HEK293 (cell line): ENCODE measurements around the gene MATN3.

ENCODE experiments used
- ATF2 ChIP-seq: fragments of 450-650 bp; formaldehyde crosslinking; IDR thresholded peaks from 2 replicates; pipeline ENCODE4 v1.5.1; 2016; ENCODE audit warnings: missing biosample characterization, missing genetic modification characterization, low read depth
- PRDM6 ChIP-seq: fragments of 450-650 bp; formaldehyde crosslinking; IDR thresholded peaks from 2 replicates; pipeline ENCODE4 v1.5.1; 2017; ENCODE audit warnings: missing biosample characterization, missing genetic modification characterization
- SP3 ChIP-seq: fragments of 450-650 bp; formaldehyde crosslinking; IDR thresholded peaks from 2 replicates; pipeline ENCODE4 v1.5.1; 2016; ENCODE audit warnings: missing biosample characterization, missing genetic modification characterization
- ZFP41 ChIP-seq: fragments of 450-650 bp; formaldehyde crosslinking; IDR thresholded peaks from 2 replicates; pipeline ENCODE4 v1.5.1; 2016; ENCODE audit warnings: missing biosample characterization, missing genetic modification characterization, borderline replicate concordance
- ZNF274 ChIP-seq, 2 experiments: fragments of 200-500 bp in 1 of 2; fragments of 450-650 bp in 1 of 2; sonication (Bioruptor generic) in 1 of 2; formaldehyde crosslinking in 1 of 2; IDR thresholded peaks; 2 replicates each; pipeline versions ENCODE4 v1.5.1 to v1.6.1; 2014 to 2016; ENCODE audit warnings: borderline replicate concordance in 1 of 2, inconsistent platforms in 1 of 2, low read length in 1 of 2, missing biosample characterization in 1 of 2, missing genetic modification characterization in 1 of 2
- ZNF514 ChIP-seq: fragments of 450-650 bp; formaldehyde crosslinking; IDR thresholded peaks from 2 replicates; pipeline ENCODE4 v1.5.1; 2016; ENCODE audit warnings: missing biosample characterization, missing genetic modification characterization
- TF ChIP-seq, protein P1 (sequence below): fragments of 450-650 bp; formaldehyde crosslinking; IDR thresholded peaks from 2 replicates; pipeline ENCODE4 v1.5.1; 2016; ENCODE audit warnings: missing biosample characterization, missing genetic modification characterization
- TF ChIP-seq, protein P2 (sequence below): fragments of 450-650 bp; formaldehyde crosslinking; IDR thresholded peaks from 2 replicates; pipeline ENCODE4 v1.5.1; 2016; ENCODE audit warnings: missing biosample characterization, missing genetic modification characterization

GRCh38 chr2:20008703-20009102 lies 3.8 kb downstream of the MATN3 start:
- TF ChIP-seq ZFP41 (tag by site-specific recombination) = no peak
- TF ChIP-seq, protein P1, sequence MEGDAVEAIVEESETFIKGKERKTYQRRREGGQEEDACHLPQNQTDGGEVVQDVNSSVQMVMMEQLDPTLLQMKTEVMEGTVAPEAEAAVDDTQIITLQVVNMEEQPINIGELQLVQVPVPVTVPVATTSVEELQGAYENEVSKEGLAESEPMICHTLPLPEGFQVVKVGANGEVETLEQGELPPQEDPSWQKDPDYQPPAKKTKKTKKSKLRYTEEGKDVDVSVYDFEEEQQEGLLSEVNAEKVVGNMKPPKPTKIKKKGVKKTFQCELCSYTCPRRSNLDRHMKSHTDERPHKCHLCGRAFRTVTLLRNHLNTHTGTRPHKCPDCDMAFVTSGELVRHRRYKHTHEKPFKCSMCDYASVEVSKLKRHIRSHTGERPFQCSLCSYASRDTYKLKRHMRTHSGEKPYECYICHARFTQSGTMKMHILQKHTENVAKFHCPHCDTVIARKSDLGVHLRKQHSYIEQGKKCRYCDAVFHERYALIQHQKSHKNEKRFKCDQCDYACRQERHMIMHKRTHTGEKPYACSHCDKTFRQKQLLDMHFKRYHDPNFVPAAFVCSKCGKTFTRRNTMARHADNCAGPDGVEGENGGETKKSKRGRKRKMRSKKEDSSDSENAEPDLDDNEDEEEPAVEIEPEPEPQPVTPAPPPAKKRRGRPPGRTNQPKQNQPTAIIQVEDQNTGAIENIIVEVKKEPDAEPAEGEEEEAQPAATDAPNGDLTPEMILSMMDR (tag by site-specific recombination) = no peak
- no peak for TF ChIP-seq ATF2 (tag by site-specific recombination)
- TF ChIP-seq, protein P2, sequence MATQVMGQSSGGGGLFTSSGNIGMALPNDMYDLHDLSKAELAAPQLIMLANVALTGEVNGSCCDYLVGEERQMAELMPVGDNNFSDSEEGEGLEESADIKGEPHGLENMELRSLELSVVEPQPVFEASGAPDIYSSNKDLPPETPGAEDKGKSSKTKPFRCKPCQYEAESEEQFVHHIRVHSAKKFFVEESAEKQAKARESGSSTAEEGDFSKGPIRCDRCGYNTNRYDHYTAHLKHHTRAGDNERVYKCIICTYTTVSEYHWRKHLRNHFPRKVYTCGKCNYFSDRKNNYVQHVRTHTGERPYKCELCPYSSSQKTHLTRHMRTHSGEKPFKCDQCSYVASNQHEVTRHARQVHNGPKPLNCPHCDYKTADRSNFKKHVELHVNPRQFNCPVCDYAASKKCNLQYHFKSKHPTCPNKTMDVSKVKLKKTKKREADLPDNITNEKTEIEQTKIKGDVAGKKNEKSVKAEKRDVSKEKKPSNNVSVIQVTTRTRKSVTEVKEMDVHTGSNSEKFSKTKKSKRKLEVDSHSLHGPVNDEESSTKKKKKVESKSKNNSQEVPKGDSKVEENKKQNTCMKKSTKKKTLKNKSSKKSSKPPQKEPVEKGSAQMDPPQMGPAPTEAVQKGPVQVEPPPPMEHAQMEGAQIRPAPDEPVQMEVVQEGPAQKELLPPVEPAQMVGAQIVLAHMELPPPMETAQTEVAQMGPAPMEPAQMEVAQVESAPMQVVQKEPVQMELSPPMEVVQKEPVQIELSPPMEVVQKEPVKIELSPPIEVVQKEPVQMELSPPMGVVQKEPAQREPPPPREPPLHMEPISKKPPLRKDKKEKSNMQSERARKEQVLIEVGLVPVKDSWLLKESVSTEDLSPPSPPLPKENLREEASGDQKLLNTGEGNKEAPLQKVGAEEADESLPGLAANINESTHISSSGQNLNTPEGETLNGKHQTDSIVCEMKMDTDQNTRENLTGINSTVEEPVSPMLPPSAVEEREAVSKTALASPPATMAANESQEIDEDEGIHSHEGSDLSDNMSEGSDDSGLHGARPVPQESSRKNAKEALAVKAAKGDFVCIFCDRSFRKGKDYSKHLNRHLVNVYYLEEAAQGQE (tag by site-specific recombination) = no peak
- TF ChIP-seq PRDM6 = no peak
- no peak for TF ChIP-seq SP3 (tag by site-specific recombination)
- TF ChIP-seq ZNF514 (tag by site-specific recombination) = no peak
- TF ChIP-seq ZNF274 (IDR thresholded peaks at IDR 0.05; ENCODE audit: low read length) = no peak
- no peak for TF ChIP-seq ZNF274 (tag by site-specific recombination; IDR thresholded peaks at IDR 0.05; ENCODE audit: borderline replicate concordance)
